Neural cell (in vitro differentiated cells): Measurements from ENCODE around the gene ZNF507. TPM values are rescaled to one million over a fixed set of nuclear protein-coding genes. Genes with fewer than 3 reads are reported as not detected.

Experiments used
- H2AFZ ChIP-seq: fragments of 200-600, 300-800 bp; sonication (generic), shearing (Covaris generic); 2 replicates; pipeline ENCODE4 v1.6.0; 2014; ENCODE audit warnings: low read depth, mild to moderate bottlenecking, antibody characterized with exemption, low read length, moderate library complexity
- H3F3A ChIP-seq: fragments of 200-600 bp; shearing (Covaris generic); 2 replicates; pipeline ENCODE4 v1.6.1; 2016; ENCODE audit warnings: mild to moderate bottlenecking, moderate library complexity, mixed read lengths, antibody characterized with exemption, low read length; ENCODE audit not compliant: insufficient read depth, poor library complexity, severe bottlenecking
- H3K27ac ChIP-seq: fragments of 200-600, 300-800 bp; sonication (generic), shearing (Covaris generic); 2 replicates; pipeline ENCODE4 v1.5.1; 2014; ENCODE audit warnings: mild to moderate bottlenecking, low read length, moderate library complexity
- H3K27me3 ChIP-seq: fragments of 300-800, 200-600 bp; sonication (generic), shearing (Covaris generic); 2 replicates; pipeline ENCODE4 v1.6.0; 2014; ENCODE audit warnings: mild to moderate bottlenecking, low read depth, low read length, moderate library complexity; ENCODE audit not compliant: insufficient read depth
- H3K36me3 ChIP-seq: fragments of 300-800, 200-600 bp; sonication (generic), shearing (Covaris generic); 2 replicates; pipeline ENCODE4 v1.5.1; 2014; ENCODE audit warnings: mild to moderate bottlenecking, antibody characterized with exemption, low read length, moderate library complexity; ENCODE audit not compliant: insufficient read depth
- H3K4me2 ChIP-seq: fragments of 300-800, 200-600 bp; sonication (generic), shearing (Covaris generic); 2 replicates; pipeline ENCODE4 v1.6.0; 2014; ENCODE audit warnings: mild to moderate bottlenecking, low read length
- H3K4me3 ChIP-seq: fragments of 300-800, 200-600 bp; sonication (generic), shearing (Covaris generic); 2 replicates; pipeline ENCODE4 v1.5.1; 2014; ENCODE audit warnings: mild to moderate bottlenecking, low read length, moderate library complexity
- H3K79me2 ChIP-seq: fragments of 200-600 bp; shearing (Covaris generic); replicated peaks from 2 replicates; pipeline ENCODE4 v1.6.0; 2014; ENCODE audit warnings: mild to moderate bottlenecking, low read length, moderate library complexity; ENCODE audit not compliant: insufficient read depth
- H3K9ac ChIP-seq: fragments of 300-800, 200-600 bp; sonication (generic), shearing (Covaris generic); 2 replicates; pipeline ENCODE4 v1.6.1; 2016; ENCODE audit warnings: mild to moderate bottlenecking, low read length, mixed read lengths
- H3K9me2 ChIP-seq: fragments of 200-600 bp; shearing (Covaris generic); 2 replicates; pipeline ENCODE4 v1.6.1; 2016; ENCODE audit warnings: mild to moderate bottlenecking, low read length, mixed read lengths; ENCODE audit not compliant: insufficient read depth
- H3K9me3 ChIP-seq: fragments of 200-600, 300-800 bp; sonication (generic), shearing (Covaris generic); 2 replicates; pipeline ENCODE4 v1.6.1; 2016; ENCODE audit warnings: mild to moderate bottlenecking, mixed run types, low read length, moderate library complexity, mixed read lengths
- H4K20me1 ChIP-seq: fragments of 200-600 bp; shearing (Covaris generic); 2 replicates; pipeline ENCODE4 v1.6.1; 2016; ENCODE audit warnings: mild to moderate bottlenecking, mixed run types; ENCODE audit not compliant: insufficient read depth
- CTCF ChIP-seq: fragments of 450-650 bp; IDR thresholded peaks from 2 replicates; pipeline ENCODE4 v1.5.1; 2014; ENCODE audit warnings: antibody characterized with exemption, mild to moderate bottlenecking, moderate library complexity; ENCODE audit not compliant: poor library complexity, severe bottlenecking
- EP300 ChIP-seq: fragments of 450-650 bp; conservative IDR thresholded peaks from 2 replicates; pipeline ENCODE4 v1.6.1; 2014; ENCODE audit warnings: antibody characterized with exemption, mild to moderate bottlenecking, moderate library complexity; ENCODE audit not compliant: poor library complexity, severe bottlenecking
- EZH2 ChIP-seq: fragments of 200-600, 300-800 bp; shearing (Covaris generic), sonication (generic); IDR thresholded peaks from 2 replicates; pipeline ENCODE4 v1.6.1; 2014; ENCODE audit warnings: antibody characterized with exemption, low read length, borderline replicate concordance, mild to moderate bottlenecking; ENCODE audit not compliant: insufficient read depth, poor library complexity, severe bottlenecking
- MXI1 ChIP-seq: fragments of 450-650 bp; conservative IDR thresholded peaks from 2 replicates; pipeline ENCODE4 v1.6.1; 2014; ENCODE audit warnings: antibody characterized with exemption, mild to moderate bottlenecking; ENCODE audit not compliant: poor library complexity, severe bottlenecking
- POLR2AphosphoS5 ChIP-seq: IDR thresholded peaks from 2 replicates; pipeline ENCODE4 v1.6.1; 2012
- RAD21 ChIP-seq: fragments of 450-650 bp; conservative IDR thresholded peaks from 2 replicates; pipeline ENCODE4 v1.6.1; 2014; ENCODE audit warnings: antibody characterized with exemption, mild to moderate bottlenecking, moderate library complexity
- REST ChIP-seq: IDR thresholded peaks from 2 replicates; pipeline ENCODE4 v1.6.1; 2012; ENCODE audit warnings: borderline replicate concordance
- SMC3 ChIP-seq: fragments of 450-650 bp; conservative IDR thresholded peaks from 2 replicates; pipeline ENCODE4 v1.6.1; 2014; ENCODE audit warnings: antibody characterized with exemption, mild to moderate bottlenecking, moderate library complexity; ENCODE audit not compliant: poor library complexity
- TAF1 ChIP-seq: IDR thresholded peaks from 2 replicates; pipeline ENCODE4 v1.6.1; 2012; ENCODE audit warnings: low read depth
- polyA plus RNA-seq: library from polyadenylated mRNA; depleted of rRNA; stranded (reverse); fragments of >200 nt; gene quantifications from 2 replicates; pipeline ENCODE4 v1.2.3, GENCODE V29; 2014

Gene ZNF507
- polyA plus RNA-seq, 1 donor from 2014 or later = 9.9 TPM

- no peaks in the 10 kb centered on the region for H3K9me2 ChIP-seq
- H3K27me3 ChIP-seq = no peaks in the 10 kb centered on the region
- H3K79me2 ChIP-seq = peaks cover 10% of the 10 kb centered on the region
- peak overlapping the region; percentile 94 for H3K4me3 ChIP-seq
- H3K9ac ChIP-seq = peak overlapping the region; percentile 94
- H3K4me2 ChIP-seq = peak overlapping the region; percentile 30
- H4K20me1 ChIP-seq = no peaks in the 10 kb centered on the region
- H3K27ac ChIP-seq = no peak overlapping the region
- peaks cover 5% of the 10 kb centered on the region for H3K36me3 ChIP-seq
- no peaks in the 10 kb centered on the region for H3K9me3 ChIP-seq
- no peaks in the 10 kb centered on the region for H3F3A ChIP-seq
- H2AFZ ChIP-seq = peak overlapping the region; percentile 19
- no peak for TF ChIP-seq EZH2
- TF ChIP-seq CTCF = no peak
- TF ChIP-seq SMC3 = no peak
- no peak for TF ChIP-seq POLR2AphosphoS5
- TF ChIP-seq TAF1 = no peak
- no peak for TF ChIP-seq REST
- no peak for TF ChIP-seq MXI1
- no peak for TF ChIP-seq EP300
- no peak for TF ChIP-seq RAD21
Observed at GRCh38 chr19:32406161-32407003, 61.0 kb downstream of the ZNF507 start.

- no peaks in the 10 kb centered on the region for H4K20me1 ChIP-seq
- H3K27me3 ChIP-seq = no peaks in the 10 kb centered on the region
- no peak overlapping the region for H2AFZ ChIP-seq
- no peak overlapping the region for H3K27ac ChIP-seq
- no peaks in the 10 kb centered on the region for H3F3A ChIP-seq
- H3K4me2 ChIP-seq = no peak overlapping the region
- peak overlapping the region; percentile 94 for H3K4me3 ChIP-seq
- no peaks in the 10 kb centered on the region for H3K9me3 ChIP-seq
- no peak for TF ChIP-seq MXI1
- no peak for TF ChIP-seq CTCF
- peaks cover 5% of the 10 kb centered on the region for H3K36me3 ChIP-seq
- no peak overlapping the region for H3K9ac ChIP-seq
- H3K9me2 ChIP-seq = no peaks in the 10 kb centered on the region
- peaks cover 10% of the 10 kb centered on the region for H3K79me2 ChIP-seq
Observed at GRCh38 chr19:32407004-32407992, 61.9 kb downstream of the ZNF507 start.
